Measurements from ENCODE around the gene GJD3. TPM values are rescaled to one million over a fixed set of nuclear protein-coding genes. Genes with fewer than 3 reads are reported as not detected.

Gene GJD3
- total RNA-seq, 1 experiment from 2014 or later = not detected

GRCh38 chr17:40344421-40345160, 19.9 kb downstream of the GJD3 start:
- Histone ChIP-seq H3K56ac (ENCODE audit: insufficient read length, low read depth, low read length) (no peak overlapping the region), H2BK20ac (ENCODE audit: low read depth, low read length, poor library complexity, severe bottlenecking) (no peak overlapping the region), H3K4me2 (ENCODE audit: insufficient read depth, insufficient read length, low read length) (peak overlapping the region; percentile 77), H2AFZ (ENCODE audit: low read length) (no peak overlapping the region), H2BK15ac (ENCODE audit: low read depth, low read length) (no peak overlapping the region), H3K79me1 (ENCODE audit: insufficient read depth, low read depth, low read length, poor library complexity, severe bottlenecking) (no peaks in the 10 kb centered on the region), H2BK5ac (ENCODE audit: insufficient read length, low read length) (no peak overlapping the region), H3K9ac (ENCODE audit: extremely low read depth, insufficient read length, low read length) (no peak overlapping the region), H4K91ac (ENCODE audit: insufficient read length, low read depth, low read length) (no peak overlapping the region), H3K4me1 (ENCODE audit: insufficient read depth, low read length) (peaks cover 23% of the 10 kb centered on the region), H3T11ph (ENCODE audit: low read length) (no peak overlapping the region), H2AK5ac (ENCODE audit: insufficient read length, low read length) (no peak overlapping the region), H3K18ac (ENCODE audit: insufficient read length, low read depth, low read length) (no peak overlapping the region), H4K20me1 (ENCODE audit: control insufficient read depth, insufficient read depth, insufficient read length) (no peaks in the 10 kb centered on the region), H3K9me3 (ENCODE audit: control insufficient read depth, low read depth, low read length) (no peaks in the 10 kb centered on the region), H2BK120ac (ENCODE audit: low read depth, low read length, poor library complexity, severe bottlenecking) (no peak overlapping the region), H3K27me3 (ENCODE audit: insufficient read depth, low read length) (peaks cover 18% of the 10 kb centered on the region; the same call in 1 of the 2 replicates), H3K79me2 (ENCODE audit: insufficient read depth, low read length) (no peaks in the 10 kb centered on the region), H3K4ac (ENCODE audit: low read depth, low read length) (no peak overlapping the region), H3K14ac (ENCODE audit: insufficient read depth, low read length) (no peak overlapping the region), H2BK12ac (ENCODE audit: insufficient read length, low read depth, low read length) (no peak overlapping the region), H3K23me2 (ENCODE audit: insufficient read length, low read depth, low read length, poor library complexity, severe bottlenecking) (peaks cover 25% of the 10 kb centered on the region), H3K27ac (ENCODE audit: insufficient read length, low read depth, low read length) (no peak overlapping the region), H4K8ac (replicated peaks; ENCODE audit: insufficient read length, low read depth, low read length) (no peak overlapping the region), H3K23ac (ENCODE audit: insufficient read length, low read depth, low read length) (no peak overlapping the region), H4K5ac (ENCODE audit: insufficient read length, low read depth, low read length) (no peak overlapping the region)
- peaks cover 62 to 66% of the 10 kb centered on the region in 2 experiments for H3K4me1 Mint-ChIP-seq
- no peaks in the 10 kb centered on the region for H3K9me3 Mint-ChIP-seq
- H3K27me3 Mint-ChIP-seq (ENCODE audit: low read depth) = peaks cover 86% of the 10 kb centered on the region
- no CpG with 5 or more reads among the region's 7 CpGs for WGBS (ENCODE audit: extremely low coverage, insufficient read length, low lambda C conversion rate)
- TF ChIP-seq, protein P1, sequence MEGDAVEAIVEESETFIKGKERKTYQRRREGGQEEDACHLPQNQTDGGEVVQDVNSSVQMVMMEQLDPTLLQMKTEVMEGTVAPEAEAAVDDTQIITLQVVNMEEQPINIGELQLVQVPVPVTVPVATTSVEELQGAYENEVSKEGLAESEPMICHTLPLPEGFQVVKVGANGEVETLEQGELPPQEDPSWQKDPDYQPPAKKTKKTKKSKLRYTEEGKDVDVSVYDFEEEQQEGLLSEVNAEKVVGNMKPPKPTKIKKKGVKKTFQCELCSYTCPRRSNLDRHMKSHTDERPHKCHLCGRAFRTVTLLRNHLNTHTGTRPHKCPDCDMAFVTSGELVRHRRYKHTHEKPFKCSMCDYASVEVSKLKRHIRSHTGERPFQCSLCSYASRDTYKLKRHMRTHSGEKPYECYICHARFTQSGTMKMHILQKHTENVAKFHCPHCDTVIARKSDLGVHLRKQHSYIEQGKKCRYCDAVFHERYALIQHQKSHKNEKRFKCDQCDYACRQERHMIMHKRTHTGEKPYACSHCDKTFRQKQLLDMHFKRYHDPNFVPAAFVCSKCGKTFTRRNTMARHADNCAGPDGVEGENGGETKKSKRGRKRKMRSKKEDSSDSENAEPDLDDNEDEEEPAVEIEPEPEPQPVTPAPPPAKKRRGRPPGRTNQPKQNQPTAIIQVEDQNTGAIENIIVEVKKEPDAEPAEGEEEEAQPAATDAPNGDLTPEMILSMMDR (conservative IDR thresholded peaks at IDR 0.05) = no peak
- peak overlapping the region in 1 of 3 experiments; percentile 6; a peak in 2 of 7 replicates for H3K27ac Mint-ChIP-seq
- peaks cover 8 to 13% (median 12%) of the 10 kb centered on the region in 3 experiments for H3K36me3 Mint-ChIP-seq (ENCODE audit: insufficient read depth in 1 of 3, low read depth in 3 of 3)
- H3K4me3 Mint-ChIP-seq = peak overlapping the region; percentile 59 to 85
- DNase-seq = no peak
